Esophagus muscularis mucosa (tissue), 3 donors: ENCODE measurements around the gene ACTR1A.

Source experiments
- POLR2A ChIP-seq: fragments of 450-650 bp; IDR thresholded peaks from one replicate; pipeline ENCODE4 v1.6.1; 2017; ENCODE audit warnings: antibody characterized with exemption, moderate library complexity, mild to moderate bottlenecking, low read depth
- POLR2AphosphoS5 ChIP-seq, 2 donors: sonication (generic); formaldehyde crosslinking; IDR thresholded peaks; one replicate each; pipeline ENCODE4 v1.6.1; 2017; ENCODE audit warnings: antibody characterized with exemption in 2 of 2
- TF ChIP-seq, protein P1 (sequence below), 3 experiments: fragments of 200-600 bp in 2 of 3; fragments of 450-650 bp in 1 of 3; sonication (generic) in 2 of 3; IDR thresholded peaks; one replicate each; pipeline ENCODE4 v1.5.1; 2017 to 2019; ENCODE audit warnings: antibody characterized with exemption in 3 of 3, mild to moderate bottlenecking in 2 of 3, moderate library complexity in 1 of 3

GRCh38 chr10:102515724-102516123 is 13.2 kb upstream of the ACTR1A start:
- TF ChIP-seq POLR2AphosphoS5 (IDR thresholded peaks at IDR 0.05) (no peak), POLR2A (no peak)
- TF ChIP-seq, protein P1, sequence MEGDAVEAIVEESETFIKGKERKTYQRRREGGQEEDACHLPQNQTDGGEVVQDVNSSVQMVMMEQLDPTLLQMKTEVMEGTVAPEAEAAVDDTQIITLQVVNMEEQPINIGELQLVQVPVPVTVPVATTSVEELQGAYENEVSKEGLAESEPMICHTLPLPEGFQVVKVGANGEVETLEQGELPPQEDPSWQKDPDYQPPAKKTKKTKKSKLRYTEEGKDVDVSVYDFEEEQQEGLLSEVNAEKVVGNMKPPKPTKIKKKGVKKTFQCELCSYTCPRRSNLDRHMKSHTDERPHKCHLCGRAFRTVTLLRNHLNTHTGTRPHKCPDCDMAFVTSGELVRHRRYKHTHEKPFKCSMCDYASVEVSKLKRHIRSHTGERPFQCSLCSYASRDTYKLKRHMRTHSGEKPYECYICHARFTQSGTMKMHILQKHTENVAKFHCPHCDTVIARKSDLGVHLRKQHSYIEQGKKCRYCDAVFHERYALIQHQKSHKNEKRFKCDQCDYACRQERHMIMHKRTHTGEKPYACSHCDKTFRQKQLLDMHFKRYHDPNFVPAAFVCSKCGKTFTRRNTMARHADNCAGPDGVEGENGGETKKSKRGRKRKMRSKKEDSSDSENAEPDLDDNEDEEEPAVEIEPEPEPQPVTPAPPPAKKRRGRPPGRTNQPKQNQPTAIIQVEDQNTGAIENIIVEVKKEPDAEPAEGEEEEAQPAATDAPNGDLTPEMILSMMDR (IDR thresholded peaks at IDR 0.05) = no peak
